ENCODE results near the gene TTC4. TPM values are rescaled to one million over a fixed set of nuclear protein-coding genes. Genes with fewer than 3 reads are reported as not detected.

Gene TTC4
- 12.6 to 14.7 TPM (median 12.7 TPM) in 3 replicates for total RNA-seq
- long read RNA-seq, transcript TTC4-201 (10 exons, 2,395 nt) = major isoform, 24 of 27 reads
- long read RNA-seq, partial matches to known transcripts = 0 of 27 reads
- long read RNA-seq, other reads (novel, unspliced or antisense) = 3 of 27 reads

GRCh38 chr1:54715493-54716298 is at the start of gene TTC4:
TTC4 (plus strand) TSS chr1:54715861; CDS start chr1:54715909, 48 bp downstream.
- Mint-ChIP-seq H3K4me3 (ENCODE audit: unreplicated experiment) (peak within 1 kb of the TSS; percentile 87), H3K4me1 (ENCODE audit: low read depth) (peaks cover 19% of the 10 kb centered on the region), H3K27ac (ENCODE audit: unreplicated experiment) (peak within 1 kb of the TSS; percentile 87), H3K36me3 (ENCODE audit: low read depth) (peaks cover 4% of the 10 kb centered on the region), H3K9me3 (ENCODE audit: low read depth) (no peaks in the 10 kb centered on the region), H3K27me3 (ENCODE audit: low read depth) (peaks cover 7% of the 10 kb centered on the region)
- TF ChIP-seq CTCF (IDR thresholded peaks at IDR 0.05) = peak; percentile 44
- DNase-seq (ENCODE audit: low spot score) = no peak

GRCh38 chr1:54666333-54666732 is 49.3 kb upstream of the TTC4 start:
- TF ChIP-seq CTCF (IDR thresholded peaks at IDR 0.05) = no peak
- Mint-ChIP-seq H3K4me3 (ENCODE audit: unreplicated experiment) (no peak overlapping the region), H3K9me3 (ENCODE audit: low read depth) (no peaks in the 10 kb centered on the region), H3K36me3 (ENCODE audit: low read depth) (no peaks in the 10 kb centered on the region), H3K4me1 (ENCODE audit: low read depth) (no peaks in the 10 kb centered on the region), H3K27me3 (ENCODE audit: low read depth) (peaks cover 1% of the 10 kb centered on the region), H3K27ac (ENCODE audit: unreplicated experiment) (no peak overlapping the region)
- DNase-seq (ENCODE audit: low spot score) = no peak

- Mint-ChIP-seq H3K27ac (ENCODE audit: unreplicated experiment) (no peak overlapping the region), H3K27me3 (ENCODE audit: low read depth) (peaks cover 3% of the 10 kb centered on the region), H3K36me3 (ENCODE audit: low read depth) (no peaks in the 10 kb centered on the region), H3K9me3 (ENCODE audit: low read depth) (no peaks in the 10 kb centered on the region), H3K4me1 (ENCODE audit: low read depth) (no peaks in the 10 kb centered on the region), H3K4me3 (ENCODE audit: unreplicated experiment) (no peak overlapping the region)
- DNase-seq (ENCODE audit: low spot score) = no peak
- TF ChIP-seq CTCF (IDR thresholded peaks at IDR 0.05) = no peak
Measured at GRCh38 chr1:54667797-54668196, 47.9 kb upstream of the TTC4 start.

GRCh38 chr1:54668567-54668966 is 47.1 kb upstream of the TTC4 start:
- Mint-ChIP-seq H3K27me3 (ENCODE audit: low read depth) (peaks cover 7% of the 10 kb centered on the region), H3K4me3 (ENCODE audit: unreplicated experiment) (no peak overlapping the region), H3K4me1 (ENCODE audit: low read depth) (no peaks in the 10 kb centered on the region), H3K27ac (ENCODE audit: unreplicated experiment) (no peak overlapping the region), H3K9me3 (ENCODE audit: low read depth) (no peaks in the 10 kb centered on the region), H3K36me3 (ENCODE audit: low read depth) (no peaks in the 10 kb centered on the region)
- no peak for TF ChIP-seq CTCF (IDR thresholded peaks at IDR 0.05)
- DNase-seq (ENCODE audit: low spot score) = no peak

GRCh38 chr1:54671985-54672608 is 43.6 kb upstream of the TTC4 start:
- H3K4me1 Mint-ChIP-seq (ENCODE audit: low read depth) = no peaks in the 10 kb centered on the region
- no peak overlapping the region for H3K27ac Mint-ChIP-seq (ENCODE audit: unreplicated experiment)
- DNase-seq (ENCODE audit: low spot score) = no peak
- H3K4me3 Mint-ChIP-seq (ENCODE audit: unreplicated experiment) = no peak overlapping the region
- H3K27me3 Mint-ChIP-seq (ENCODE audit: low read depth) = peaks cover 6% of the 10 kb centered on the region
- no peaks in the 10 kb centered on the region for H3K9me3 Mint-ChIP-seq (ENCODE audit: low read depth)
- peak; percentile 84 for TF ChIP-seq CTCF (IDR thresholded peaks at IDR 0.05)
- no peaks in the 10 kb centered on the region for H3K36me3 Mint-ChIP-seq (ENCODE audit: low read depth)

Measured in chondrocyte (in vitro differentiated cells).